Hepatic stellate cell (primary cell): Measurements from ENCODE around the gene SLC1A7.

Experiments used
- DNase-seq: peaks from one replicate; pipeline ENCODE4 v3.0.0; 2011; ENCODE audit warnings: low spot score

The SLC1A7 gene

DNA sequence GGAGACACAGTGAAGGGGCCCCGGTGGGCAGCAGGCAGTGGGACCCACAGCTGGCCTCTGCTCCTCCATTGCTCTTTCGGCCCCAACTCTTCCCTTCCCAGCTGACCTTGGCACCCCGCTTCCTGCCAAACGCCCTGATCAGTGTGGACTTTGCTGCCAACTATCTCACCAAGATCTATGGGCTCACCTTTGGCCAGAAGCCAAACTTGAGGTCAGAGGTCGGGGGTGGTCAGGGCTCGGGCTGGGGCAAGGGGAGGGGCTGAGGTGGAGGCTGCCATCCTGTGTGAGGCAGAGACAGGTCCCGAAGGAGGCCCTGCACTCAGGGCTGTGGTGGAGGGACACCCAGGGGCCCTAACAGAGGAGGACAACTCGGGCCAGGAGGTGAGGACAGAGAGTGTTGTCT lies 66.7 kb downstream of the SLC1A7 start:
- no peak for DNase-seq

DNA sequence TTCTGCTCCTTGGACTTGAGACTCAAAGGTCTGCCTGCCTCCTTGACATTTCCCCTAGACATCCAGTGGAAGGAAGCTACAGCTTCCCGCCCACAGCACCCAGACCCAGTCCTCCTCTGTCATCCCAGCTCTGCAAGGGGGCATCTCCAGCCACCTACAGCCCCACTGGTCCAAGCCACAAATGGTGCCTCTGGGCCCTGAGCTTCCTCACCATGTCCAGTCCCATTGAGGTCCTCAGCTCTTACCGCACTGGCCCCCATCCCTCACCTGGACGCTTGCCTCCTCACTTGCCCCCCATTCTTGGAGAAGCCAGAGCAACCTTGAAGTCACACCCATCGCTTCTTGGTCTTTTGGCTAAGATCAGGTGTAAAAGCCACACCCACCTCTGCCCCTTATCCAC lies 67.2 kb downstream of the SLC1A7 start:
- DNase-seq: no peak

DNA sequence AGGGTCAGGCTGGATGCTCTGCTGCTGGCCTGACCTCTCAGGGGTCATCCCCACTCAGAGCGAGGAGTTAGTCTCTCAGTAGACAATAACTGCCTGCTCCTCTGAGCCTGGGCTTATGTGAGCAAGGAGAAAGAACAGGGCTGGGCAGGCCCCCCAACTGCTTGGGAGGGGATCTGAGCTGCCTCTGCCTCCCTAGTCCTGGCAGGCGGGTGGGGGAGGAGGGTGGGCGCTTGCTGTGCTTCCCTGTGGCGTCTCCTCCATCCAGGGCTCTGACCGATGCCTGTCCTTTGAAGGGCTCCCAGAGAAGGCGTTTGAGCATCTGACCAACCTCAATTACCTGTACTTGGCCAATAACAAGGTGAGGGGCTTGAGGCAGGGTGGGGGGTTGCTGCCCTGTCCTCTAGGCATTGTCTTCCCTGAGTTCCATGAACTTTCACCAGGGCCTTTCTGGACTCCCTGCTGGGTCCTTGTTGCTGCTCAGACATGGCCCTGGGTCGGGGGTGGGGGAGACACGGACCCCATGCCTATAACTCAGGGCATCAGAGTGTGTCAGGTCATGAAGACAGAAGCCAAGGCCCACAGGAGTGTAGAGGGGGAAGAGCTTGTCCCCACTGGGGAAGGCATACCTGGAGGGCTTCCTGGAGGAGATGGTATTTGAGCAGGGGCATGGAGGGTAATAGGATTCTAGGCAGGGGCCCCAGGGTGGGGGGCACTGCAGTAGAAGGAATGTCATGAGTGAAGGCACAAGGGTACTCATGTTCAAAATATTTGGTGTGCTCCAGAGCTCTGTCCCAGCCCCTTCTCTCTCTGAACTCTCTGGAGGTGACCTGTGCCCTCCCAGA lies 67.9 kb downstream of the SLC1A7 start:
- DNase-seq: no peak

DNA sequence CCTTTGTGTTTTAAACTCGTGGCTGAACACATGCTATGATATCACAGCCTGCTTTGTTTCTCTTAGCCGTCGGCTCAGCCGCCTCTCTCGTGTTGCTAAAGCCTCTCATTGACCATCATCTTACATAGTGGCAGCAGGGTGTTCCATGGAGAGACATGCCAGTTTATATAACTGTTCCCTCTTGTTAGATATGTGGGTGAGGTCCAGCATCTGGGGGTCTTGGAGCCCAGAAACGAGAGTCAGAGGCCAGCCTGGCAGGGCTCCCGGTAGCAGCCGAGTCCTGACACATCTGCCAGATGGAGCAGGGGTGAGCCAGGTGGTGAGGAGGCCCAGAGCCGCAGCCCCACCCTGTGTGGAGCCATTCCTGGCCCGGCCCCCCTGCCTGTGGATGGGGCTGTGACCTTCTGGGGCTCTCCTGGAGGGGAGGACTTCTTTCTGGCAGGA lies 68.5 kb downstream of the SLC1A7 start:
- DNase-seq: no peak

DNA sequence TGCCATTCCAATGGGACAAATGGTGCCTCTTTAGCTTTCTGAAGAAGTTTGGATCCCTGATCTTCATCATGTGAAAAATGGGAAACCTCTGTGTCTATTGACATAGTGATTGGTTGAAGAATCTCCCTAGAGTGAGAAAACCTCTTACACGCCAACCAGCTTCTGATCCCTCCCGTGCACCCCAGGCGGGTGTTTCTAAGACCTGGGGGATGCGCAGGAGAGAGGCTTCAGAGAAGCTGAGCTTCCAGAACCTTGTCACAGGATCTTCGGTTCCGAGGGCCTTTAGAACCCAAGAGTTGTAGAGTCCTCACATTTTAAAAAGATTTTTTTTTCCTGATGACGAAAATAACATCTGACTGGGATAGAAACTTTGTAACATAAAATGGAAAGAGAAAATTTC lies 69.2 kb downstream of the SLC1A7 start:
- no peak for DNase-seq

DNA sequence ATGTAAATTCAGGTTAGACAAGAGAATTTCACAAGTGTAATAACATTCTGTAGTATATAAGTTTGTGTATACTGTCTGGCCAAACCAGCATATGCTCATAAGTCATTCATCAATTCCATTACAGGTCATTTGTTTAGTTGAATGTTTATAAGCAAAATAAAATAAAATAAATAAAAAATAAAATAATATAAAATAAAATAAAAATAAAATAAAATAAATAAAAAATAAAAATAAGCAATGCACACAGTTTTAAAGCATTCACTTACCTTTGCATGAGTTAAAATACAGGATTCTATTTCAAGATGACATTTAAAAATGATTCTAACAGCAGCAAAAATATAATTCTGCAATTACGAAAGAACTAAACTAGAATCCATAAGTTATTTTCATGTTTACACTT lies 70.5 kb downstream of the SLC1A7 start:
- DNase-seq: no peak

DNA sequence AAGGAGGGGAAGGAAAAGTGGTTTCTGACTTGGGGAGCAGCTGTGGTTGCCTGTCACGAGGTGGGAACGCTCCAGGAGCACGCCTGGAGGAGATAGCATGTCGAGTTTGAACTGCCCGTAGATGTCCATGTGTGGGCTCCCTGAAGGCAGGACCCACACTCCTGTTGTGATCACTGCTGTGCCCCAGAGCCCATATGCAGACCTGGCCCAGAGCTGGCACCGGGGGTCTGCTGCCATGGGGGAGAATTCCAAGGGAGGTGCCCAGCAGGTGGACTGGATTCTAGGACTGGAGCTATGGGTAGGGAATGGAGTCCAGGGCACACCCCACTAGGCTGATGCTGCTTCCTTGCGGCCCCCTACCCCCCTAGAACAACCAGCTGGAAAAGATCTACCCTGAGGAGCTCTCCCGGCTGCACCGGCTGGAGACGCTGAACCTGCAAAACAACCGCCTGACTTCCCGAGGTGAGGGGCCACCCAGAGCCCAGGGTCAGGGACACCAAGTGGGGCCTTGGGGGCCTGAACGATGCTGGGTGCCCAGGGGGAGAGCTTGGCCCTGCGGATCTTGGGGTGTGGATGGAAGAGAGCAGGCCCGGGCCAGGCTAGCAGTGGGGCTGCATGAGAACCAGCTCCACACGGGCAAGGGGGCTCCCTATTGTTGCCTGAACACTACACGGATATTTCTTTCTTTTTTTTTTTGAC lies 71.1 kb downstream of the SLC1A7 start:
- DNase-seq: no peak

DNA sequence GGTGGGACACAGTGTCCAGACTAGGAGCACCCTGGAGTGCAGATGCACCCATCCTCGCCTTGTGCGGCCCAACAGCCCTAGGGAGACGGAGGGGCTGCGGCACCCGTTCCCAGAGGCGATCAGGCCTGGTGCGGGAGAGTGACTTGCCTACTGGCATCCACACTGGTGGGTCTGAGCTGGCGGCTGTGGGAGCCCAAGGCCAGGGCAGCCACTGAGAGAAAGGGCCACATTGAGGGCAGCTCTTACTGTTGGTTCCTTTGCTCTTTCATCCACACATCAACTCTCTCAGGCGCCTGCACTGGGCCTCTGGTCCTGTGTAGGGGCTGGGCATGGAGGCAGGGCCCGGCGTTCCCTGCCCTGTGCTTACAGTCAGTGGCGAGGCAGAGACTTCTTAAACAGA lies 71.8 kb downstream of the SLC1A7 start:
- DNase-seq: no peak

DNA sequence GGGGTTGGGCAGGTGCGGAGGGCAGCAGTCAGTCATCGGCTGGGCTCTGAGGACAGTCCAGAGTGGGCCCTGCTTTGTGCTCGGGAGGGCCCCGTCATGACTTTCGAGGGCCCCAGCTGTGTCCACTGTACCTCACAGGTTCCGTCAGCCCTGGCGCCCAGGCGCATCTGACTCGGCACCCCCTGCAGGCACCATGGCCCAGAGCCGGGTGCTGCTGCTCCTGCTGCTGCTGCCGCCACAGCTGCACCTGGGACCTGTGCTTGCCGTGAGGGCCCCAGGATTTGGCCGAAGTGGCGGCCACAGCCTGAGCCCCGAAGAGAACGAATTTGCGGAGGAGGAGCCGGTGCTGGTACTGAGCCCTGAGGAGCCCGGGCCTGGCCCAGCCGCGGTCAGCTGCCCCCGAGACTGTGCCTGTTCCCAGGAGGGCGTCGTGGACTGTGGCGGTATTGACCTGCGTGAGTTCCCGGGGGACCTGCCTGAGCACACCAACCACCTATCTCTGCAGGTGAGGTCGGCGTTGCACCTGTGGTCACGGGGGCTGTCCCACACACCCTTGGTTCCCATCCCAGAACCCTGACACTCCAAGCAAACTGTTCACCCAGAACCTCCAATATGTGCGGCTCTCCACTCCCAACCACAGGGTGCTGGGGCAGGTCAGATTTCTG lies 72.6 kb downstream of the SLC1A7 start:
- DNase-seq: no peak

DNA sequence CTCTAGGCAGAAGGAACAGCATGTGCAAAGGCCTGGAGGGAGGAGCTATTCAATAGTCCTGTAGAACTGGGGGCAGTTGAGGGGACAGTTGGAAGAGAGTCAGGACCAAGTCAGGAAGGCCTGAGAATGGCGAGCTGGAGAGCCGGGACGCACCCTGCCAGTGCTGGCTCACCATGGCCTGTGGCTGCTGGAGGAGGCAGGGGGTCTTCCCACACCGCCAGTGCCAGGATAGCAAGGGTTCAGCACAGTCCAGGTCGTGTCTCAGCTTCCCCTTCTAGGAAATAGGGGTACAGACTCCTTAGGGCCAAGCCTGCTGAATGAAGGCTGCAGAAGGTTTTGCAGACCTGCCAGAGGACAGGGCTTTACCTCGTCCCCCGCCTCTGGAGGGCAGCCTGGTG lies 73.2 kb downstream of the SLC1A7 start:
- DNase-seq: no peak

DNA sequence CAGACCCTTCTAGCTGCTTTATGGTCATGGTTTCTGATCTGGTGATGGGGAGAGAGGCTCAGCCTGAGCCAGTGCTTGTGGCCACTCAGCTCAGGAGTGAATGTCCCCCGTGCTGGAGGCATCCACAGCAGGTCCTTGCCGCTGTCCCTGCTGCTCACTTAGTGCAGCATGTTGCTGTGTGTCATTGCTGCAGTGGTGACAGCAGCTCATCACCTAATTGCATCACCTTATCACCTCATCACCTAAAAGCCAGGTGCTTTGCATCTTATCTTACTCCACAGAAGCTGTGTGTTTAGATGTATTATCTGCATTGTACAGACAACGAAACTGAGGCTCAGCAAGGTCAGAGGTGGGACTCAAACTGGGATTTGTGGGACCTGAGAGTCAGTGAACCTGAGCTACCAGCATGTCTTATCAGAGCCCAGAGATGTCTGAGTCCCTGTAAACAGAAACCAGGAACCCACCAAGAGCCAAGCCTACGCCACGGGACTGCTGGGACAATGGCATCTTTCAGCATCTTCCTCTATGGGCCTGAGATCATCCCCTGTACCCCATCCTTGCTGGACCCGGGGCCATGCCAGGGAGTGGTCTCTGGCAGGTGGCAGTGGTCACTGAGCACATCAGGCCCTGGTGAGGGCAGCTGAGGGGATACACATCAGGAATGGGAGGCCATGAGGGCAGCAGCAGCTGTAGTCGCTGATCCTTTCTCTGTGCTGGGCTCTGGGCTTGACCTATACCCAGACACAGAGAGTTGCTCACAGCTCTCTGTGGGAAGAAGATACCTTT lies 73.9 kb downstream of the SLC1A7 start:
- DNase-seq: no peak

DNA sequence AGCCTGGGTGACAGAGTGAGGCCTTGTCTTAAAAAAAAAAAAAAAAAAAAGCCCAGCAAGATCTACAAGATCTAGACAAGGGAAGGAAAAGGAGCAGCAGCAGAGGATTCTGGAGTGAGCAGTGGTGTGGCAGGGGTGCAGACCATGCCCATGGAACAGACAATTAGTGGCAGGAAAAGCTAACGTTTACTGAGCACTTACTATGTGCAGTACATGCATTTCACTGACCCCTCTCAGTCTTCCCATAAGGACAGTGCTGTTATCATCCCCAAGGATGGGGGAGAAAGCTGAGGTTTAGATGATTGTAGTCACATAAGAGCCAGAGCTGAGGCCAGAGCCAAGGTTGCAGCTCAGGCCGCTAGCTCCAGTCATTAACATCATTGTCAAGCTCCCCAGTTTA lies 74.6 kb downstream of the SLC1A7 start:
- DNase-seq: no peak

DNA sequence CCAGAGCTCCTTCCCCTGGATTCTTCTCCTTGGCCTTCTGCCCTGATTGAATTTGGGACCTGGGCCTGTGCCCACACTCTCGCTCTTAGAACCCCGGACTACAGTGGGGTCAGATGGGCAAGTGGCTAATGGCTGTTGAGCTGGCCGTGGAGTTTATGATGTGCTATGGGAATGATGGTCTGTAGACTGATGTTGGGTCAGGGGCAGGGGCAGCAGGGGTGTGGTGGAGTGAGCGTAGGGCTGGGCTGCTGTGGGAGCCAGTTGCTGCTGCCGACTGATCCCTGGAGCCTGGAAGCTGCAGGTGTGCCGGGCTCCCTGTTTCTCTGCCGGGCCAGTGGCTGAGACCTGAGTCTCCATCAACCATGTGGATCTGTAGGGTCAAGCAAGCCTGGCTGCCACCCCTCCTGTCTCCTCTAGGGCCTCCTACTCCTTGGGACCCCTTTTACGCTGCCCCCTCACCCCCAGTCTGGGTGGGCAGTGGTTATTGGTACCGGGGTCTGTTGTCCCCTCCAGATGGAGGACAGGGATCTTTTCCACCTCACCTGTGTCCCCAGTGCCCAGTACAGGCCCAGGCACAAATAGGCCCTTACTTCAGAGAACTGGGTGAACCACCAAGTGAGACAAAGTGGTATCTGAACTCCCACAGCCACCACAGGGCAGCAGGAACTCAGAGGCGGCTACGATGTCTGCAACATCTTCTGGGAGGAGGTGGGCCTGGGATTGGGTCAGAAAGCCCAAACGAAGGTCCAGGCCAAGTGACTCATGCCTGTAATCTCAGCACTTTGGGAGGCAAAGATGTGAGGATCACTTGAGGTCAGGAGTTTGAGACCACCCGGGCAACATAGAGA lies 75.3 kb downstream of the SLC1A7 start:
- no peak for DNase-seq

DNA sequence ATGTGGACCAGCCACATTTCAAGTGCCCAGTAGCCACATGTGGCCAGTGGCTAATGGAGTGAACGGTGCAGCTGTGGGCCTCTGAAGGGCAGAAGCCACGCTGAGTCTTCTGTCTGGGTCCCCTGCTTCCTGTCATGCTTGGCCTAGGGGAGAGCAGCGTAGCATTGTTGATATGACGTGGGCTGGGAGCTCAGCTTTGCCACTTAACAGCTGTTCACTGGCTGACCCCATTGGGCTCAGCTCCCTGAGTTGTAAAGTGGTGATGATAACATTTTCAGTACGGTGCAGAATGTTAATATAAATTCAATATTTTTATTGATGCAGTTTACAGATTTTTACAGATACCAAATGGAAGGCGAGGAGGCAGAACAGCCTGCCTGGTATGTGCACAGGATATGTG lies 76.0 kb downstream of the SLC1A7 start:
- no peak for DNase-seq

DNA sequence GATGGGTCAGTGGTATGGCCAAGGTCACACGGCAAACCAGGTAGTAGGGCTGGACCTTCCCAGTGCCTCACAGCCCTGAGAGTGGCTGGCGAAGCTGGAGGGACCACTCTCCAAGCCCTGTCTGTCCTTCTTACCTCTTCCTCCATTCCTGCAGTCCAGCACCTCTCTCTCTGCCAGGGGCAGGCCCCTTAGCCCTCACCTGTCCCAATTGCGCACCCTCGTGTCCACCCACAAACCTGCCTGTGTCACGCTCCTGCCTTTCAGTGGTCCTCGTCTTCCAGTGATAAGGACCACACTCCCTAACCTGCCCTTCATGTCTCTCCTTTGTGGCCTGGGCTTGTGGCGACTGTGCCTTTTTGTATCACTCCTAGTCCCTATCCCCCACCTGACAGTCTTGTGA lies 77.0 kb downstream of the SLC1A7 start:
- DNase-seq: no peak

DNA sequence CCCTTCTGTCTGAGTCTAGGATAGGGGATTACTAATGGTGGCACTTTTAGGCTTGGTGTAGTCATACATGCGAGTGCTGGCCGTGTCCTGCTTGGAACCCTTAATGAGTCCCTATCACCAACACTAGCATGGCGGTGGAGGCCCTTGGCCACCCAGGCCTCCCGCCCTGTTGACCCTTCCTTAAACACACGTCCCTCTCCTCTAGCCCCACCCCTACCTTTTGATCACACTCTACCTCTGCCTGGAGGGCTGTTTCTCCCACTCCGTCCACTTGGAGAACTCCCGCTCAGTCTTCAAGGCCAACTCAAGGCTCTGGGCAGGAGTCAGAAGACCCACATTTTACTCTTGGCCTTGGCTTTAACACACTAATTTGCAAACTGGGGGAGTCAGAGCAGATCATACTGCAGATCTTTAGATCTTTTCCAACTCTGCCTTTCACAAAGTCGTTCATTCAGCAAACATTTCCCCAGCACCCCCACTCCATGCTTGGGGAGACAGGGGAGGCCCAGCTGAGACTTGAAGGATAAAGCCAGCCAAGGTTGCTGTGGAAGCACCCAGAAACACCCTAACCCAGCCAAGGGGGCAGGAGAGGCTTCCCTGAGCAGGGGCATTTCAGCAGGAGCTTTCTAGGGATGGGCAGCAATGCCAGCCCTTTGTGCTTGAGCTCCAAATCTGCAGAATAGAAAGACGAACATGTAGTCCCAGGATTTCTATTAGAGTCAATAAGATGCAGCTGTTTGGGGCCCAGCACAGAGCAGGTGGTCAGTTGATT lies 78.5 kb downstream of the SLC1A7 start:
- no peak for DNase-seq

DNA sequence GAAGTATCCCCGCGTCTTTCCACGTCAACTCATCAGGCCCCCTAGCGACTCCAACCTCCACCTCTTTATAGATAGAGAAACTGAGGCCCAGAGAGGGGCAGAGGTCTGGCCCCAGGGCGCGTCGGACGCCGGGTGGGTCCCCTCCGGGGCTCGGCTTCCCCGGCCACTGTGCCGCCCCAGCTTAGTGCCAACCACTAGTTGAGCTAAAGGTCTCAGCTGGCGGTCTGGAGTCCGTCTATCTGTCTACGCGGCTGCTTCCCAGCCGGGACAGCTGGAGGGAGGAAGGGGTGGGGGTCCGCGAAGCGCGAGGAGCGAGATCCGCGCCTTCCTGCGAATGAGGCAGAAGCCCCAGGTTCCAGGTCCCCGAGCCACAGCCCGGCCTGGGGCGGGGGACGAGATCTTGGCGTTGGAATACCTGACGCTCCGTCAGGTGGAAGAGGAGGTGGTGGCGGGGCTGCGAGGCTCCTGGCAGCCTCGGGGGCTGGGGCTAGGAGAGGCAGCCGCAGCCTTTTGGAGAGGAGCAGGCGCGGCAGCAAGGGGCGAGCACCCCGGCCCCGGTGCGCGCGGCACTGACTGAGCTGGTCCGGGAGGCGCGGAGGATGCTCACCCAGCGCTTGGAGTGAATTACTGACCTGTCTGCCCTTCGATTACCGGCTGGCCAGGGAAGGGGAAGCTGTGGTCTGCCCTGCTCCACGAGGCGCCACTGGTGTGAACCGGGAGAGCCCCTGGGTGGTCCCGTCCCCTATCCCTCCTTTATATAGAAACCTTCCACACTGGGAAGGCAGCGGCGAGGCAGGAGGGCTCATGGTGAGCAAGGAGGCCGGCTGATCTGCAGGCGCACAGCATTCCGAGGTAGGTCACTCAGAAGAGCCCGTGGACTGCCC lies 79.5 kb downstream of the SLC1A7 start:
- DNase-seq: no peak

DNA sequence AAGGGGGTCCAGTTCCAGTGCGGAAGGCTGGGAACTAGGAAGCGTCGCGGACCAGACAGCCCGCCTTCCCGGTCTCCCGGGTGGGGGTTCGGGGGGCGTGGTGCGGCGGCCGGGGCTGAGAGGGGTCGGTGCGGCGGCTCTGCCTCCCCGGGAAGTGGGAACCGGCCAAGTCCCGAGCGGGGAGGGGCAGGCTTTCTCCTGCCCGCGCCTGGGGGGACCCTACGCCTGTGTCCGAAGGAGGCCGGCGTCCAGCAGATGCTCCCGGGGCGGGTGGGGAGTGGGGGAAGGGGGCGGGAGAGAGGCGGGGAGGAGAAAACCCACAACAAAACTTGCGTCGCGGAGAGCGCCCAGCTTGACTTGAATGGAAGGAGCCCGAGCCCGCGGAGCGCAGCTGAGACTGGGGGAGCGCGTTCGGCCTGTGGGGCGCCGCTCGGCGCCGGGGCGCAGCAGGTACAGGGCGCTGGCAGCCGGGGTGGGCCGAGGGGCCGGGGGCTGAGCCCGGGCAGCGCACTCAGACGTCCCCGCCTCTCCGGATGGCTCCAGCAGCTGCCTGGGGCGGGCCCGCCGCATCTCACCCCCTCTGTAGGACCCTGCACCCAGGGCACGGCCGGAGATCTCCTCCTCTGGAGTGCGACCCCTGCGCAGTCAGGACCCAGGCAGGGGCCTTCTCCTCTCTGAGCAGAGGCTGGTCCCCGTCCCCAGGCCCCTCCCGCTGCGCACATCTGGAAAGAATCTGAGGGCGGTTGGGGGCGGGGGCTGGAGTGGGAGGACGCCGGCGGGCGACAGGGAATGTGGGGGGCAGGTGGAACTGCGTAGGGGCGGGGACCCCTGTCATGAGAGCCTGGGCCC lies 80.4 kb downstream of the SLC1A7 start, which contains the start of gene PODN:
Gene PODN (plus strand): TSS at position 355 of the 849 bp plus-strand sequence. CDS start 7,643 bp downstream, outside the sequence.
- peak; percentile 73 for DNase-seq
